ENCODE data around the gene IGF2R.

Gene IGF2R

GRCh38 chr6:160078883-160079685 is 110.2 kb downstream of the IGF2R start:
- DNase-seq (ENCODE audit: extremely low spot score) = no peak
- CTCF ChIA-PET = no interaction called here
- POLR2A ChIA-PET = no interaction called here
- no peak for TF ChIP-seq L3MBTL2 (conservative IDR thresholded peaks at IDR 0.05)
- TF ChIP-seq LEF1 (IDR thresholded peaks at IDR 0.05; ENCODE audit: borderline replicate concordance) = no peak
- TF ChIP-seq PKNOX1 (IDR thresholded peaks at IDR 0.05) = no peak
- no peak for TF ChIP-seq SUZ12 (IDR thresholded peaks at IDR 0.05)
- no peak for TF ChIP-seq FOXK2 (IDR thresholded peaks at IDR 0.05)
- no peak for TF ChIP-seq ZNF384 (IDR thresholded peaks at IDR 0.05)
- no peak for TF ChIP-seq NFRKB (IDR thresholded peaks at IDR 0.05)
- no peak for TF ChIP-seq ELF4 (IDR thresholded peaks at IDR 0.05)
- TF ChIP-seq BHLHE40 (IDR thresholded peaks at IDR 0.05; ENCODE audit: borderline replicate concordance) = no peak
- TF ChIP-seq ARNT (IDR thresholded peaks at IDR 0.05) = no peak
- TF ChIP-seq CTBP1 (IDR thresholded peaks at IDR 0.05; ENCODE audit: borderline replicate concordance) = no peak
- TF ChIP-seq FOXM1 (IDR thresholded peaks at IDR 0.05; ENCODE audit: borderline replicate concordance) = no peak
- no peak for TF ChIP-seq FOXA1 (IDR thresholded peaks at IDR 0.05)
- no peak for TF ChIP-seq SP1 (IDR thresholded peaks at IDR 0.05)

- no peak for TF ChIP-seq ARNT (IDR thresholded peaks at IDR 0.05)
- ChIA-PET CTCF (no interaction called here), POLR2A (no interaction called here)
- DNase-seq (ENCODE audit: extremely low spot score) = no peak
These were observed 110.8 kb downstream of the IGF2R start for GRCh38 chr6:160079686-160080043.

GRCh38 chr6:160080097-160080496 is 111.2 kb downstream of the IGF2R start:
- CTCF ChIA-PET = no interaction called here
- TF ChIP-seq ZNF384 (IDR thresholded peaks at IDR 0.05) = no peak
- TF ChIP-seq FOXK2 (IDR thresholded peaks at IDR 0.05) = no peak
- no peak for TF ChIP-seq FOXA1 (IDR thresholded peaks at IDR 0.05)
- TF ChIP-seq ELF4 (IDR thresholded peaks at IDR 0.05) = no peak
- TF ChIP-seq ARNT (IDR thresholded peaks at IDR 0.05) = no peak
- TF ChIP-seq CTBP1 (IDR thresholded peaks at IDR 0.05; ENCODE audit: borderline replicate concordance) = no peak
- no peak for TF ChIP-seq NFRKB (IDR thresholded peaks at IDR 0.05)
- no peak for TF ChIP-seq L3MBTL2 (conservative IDR thresholded peaks at IDR 0.05)
- no peak for TF ChIP-seq BHLHE40 (IDR thresholded peaks at IDR 0.05; ENCODE audit: borderline replicate concordance)
- TF ChIP-seq SUZ12 (IDR thresholded peaks at IDR 0.05) = no peak
- TF ChIP-seq FOXM1 (IDR thresholded peaks at IDR 0.05; ENCODE audit: borderline replicate concordance) = no peak
- TF ChIP-seq TARDBP (IDR thresholded peaks at IDR 0.05) = no peak
- no peak for TF ChIP-seq PKNOX1 (IDR thresholded peaks at IDR 0.05)
- no peak for TF ChIP-seq HDGF (IDR thresholded peaks at IDR 0.05; ENCODE audit: borderline replicate concordance)
- no peak for TF ChIP-seq LEF1 (IDR thresholded peaks at IDR 0.05; ENCODE audit: borderline replicate concordance)
- POLR2A ChIA-PET = no interaction called here
- DNase-seq (ENCODE audit: extremely low spot score) = no peak

- TF ChIP-seq L3MBTL2 (conservative IDR thresholded peaks at IDR 0.05) (no peak), NFRKB (IDR thresholded peaks at IDR 0.05) (no peak), HDGF (IDR thresholded peaks at IDR 0.05; ENCODE audit: borderline replicate concordance) (no peak), FOXA1 (IDR thresholded peaks at IDR 0.05) (no peak), SUZ12 (IDR thresholded peaks at IDR 0.05) (no peak), FOXM1 (IDR thresholded peaks at IDR 0.05; ENCODE audit: borderline replicate concordance) (no peak), LEF1 (IDR thresholded peaks at IDR 0.05; ENCODE audit: borderline replicate concordance) (no peak), CTBP1 (IDR thresholded peaks at IDR 0.05; ENCODE audit: borderline replicate concordance) (no peak), ARNT (IDR thresholded peaks at IDR 0.05) (no peak), TARDBP (IDR thresholded peaks at IDR 0.05) (no peak)
- POLR2A ChIA-PET = no interaction called here
- DNase-seq (ENCODE audit: extremely low spot score) = no peak
- CTCF ChIA-PET = no interaction called here
These were observed 112.5 kb downstream of the IGF2R start for GRCh38 chr6:160081398-160081797.

- no peak for DNase-seq (ENCODE audit: extremely low spot score)
- TF ChIP-seq SP1 (IDR thresholded peaks at IDR 0.05) (no peak), FOXA1 (IDR thresholded peaks at IDR 0.05) (no peak), L3MBTL2 (conservative IDR thresholded peaks at IDR 0.05) (no peak), ARNT (IDR thresholded peaks at IDR 0.05) (no peak), TARDBP (IDR thresholded peaks at IDR 0.05) (no peak), LEF1 (IDR thresholded peaks at IDR 0.05; ENCODE audit: borderline replicate concordance) (no peak), SUZ12 (IDR thresholded peaks at IDR 0.05) (no peak), ELF4 (IDR thresholded peaks at IDR 0.05) (no peak), ZNF384 (IDR thresholded peaks at IDR 0.05) (no peak), FOXM1 (IDR thresholded peaks at IDR 0.05; ENCODE audit: borderline replicate concordance) (no peak), CTBP1 (IDR thresholded peaks at IDR 0.05; ENCODE audit: borderline replicate concordance) (no peak), NFRKB (IDR thresholded peaks at IDR 0.05) (no peak), PKNOX1 (IDR thresholded peaks at IDR 0.05) (no peak), FOXK2 (IDR thresholded peaks at IDR 0.05) (no peak), BHLHE40 (IDR thresholded peaks at IDR 0.05; ENCODE audit: borderline replicate concordance) (no peak), HDGF (IDR thresholded peaks at IDR 0.05; ENCODE audit: borderline replicate concordance) (no peak)
- ChIA-PET CTCF (no interaction called here), POLR2A (no interaction called here)
These were observed 113.7 kb downstream of the IGF2R start for GRCh38 chr6:160082627-160083026.

- TF ChIP-seq ARNT (IDR thresholded peaks at IDR 0.05) (no peak), FOXA1 (IDR thresholded peaks at IDR 0.05) (no peak), SP1 (IDR thresholded peaks at IDR 0.05) (no peak), FOXK2 (IDR thresholded peaks at IDR 0.05) (no peak), ELF4 (IDR thresholded peaks at IDR 0.05) (no peak), NFRKB (IDR thresholded peaks at IDR 0.05) (no peak), CTBP1 (IDR thresholded peaks at IDR 0.05; ENCODE audit: borderline replicate concordance) (no peak), LEF1 (IDR thresholded peaks at IDR 0.05; ENCODE audit: borderline replicate concordance) (no peak), BHLHE40 (IDR thresholded peaks at IDR 0.05; ENCODE audit: borderline replicate concordance) (no peak), ZNF384 (IDR thresholded peaks at IDR 0.05) (no peak), PKNOX1 (IDR thresholded peaks at IDR 0.05) (no peak), SUZ12 (IDR thresholded peaks at IDR 0.05) (no peak), L3MBTL2 (conservative IDR thresholded peaks at IDR 0.05) (no peak), HDGF (IDR thresholded peaks at IDR 0.05; ENCODE audit: borderline replicate concordance) (no peak)
- no peak for DNase-seq (ENCODE audit: extremely low spot score)
- ChIA-PET CTCF (no interaction called here), POLR2A (no interaction called here)
These were observed 115.4 kb downstream of the IGF2R start for GRCh38 chr6:160084198-160084776.

Measured in HEK293T (cell line).